ENCODE results near the gene ARFRP1.

The ARFRP1 gene

DNA sequence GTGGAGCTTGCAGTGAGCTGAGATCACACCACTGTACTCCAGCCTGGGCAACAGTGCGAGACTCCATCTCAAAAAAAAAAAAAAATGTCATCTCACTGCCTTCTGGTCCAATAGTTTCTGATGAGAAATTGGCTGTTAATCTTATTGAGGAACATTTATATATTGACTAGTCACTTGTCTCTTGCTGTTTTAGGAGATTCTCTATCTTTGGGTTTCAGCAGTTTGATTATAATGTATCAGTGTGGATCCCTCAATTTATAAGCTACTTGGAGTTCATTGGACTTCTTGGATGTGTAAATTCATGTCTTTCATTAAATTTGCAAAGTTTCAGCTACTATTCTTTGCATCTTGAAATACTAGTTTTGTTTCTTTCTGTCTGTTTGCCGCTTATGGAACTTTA is 11.2 kb upstream of the ARFRP1 start:
- DNase-seq (ENCODE audit: low read depth) = no peak
- TF ChIP-seq, protein P1, sequence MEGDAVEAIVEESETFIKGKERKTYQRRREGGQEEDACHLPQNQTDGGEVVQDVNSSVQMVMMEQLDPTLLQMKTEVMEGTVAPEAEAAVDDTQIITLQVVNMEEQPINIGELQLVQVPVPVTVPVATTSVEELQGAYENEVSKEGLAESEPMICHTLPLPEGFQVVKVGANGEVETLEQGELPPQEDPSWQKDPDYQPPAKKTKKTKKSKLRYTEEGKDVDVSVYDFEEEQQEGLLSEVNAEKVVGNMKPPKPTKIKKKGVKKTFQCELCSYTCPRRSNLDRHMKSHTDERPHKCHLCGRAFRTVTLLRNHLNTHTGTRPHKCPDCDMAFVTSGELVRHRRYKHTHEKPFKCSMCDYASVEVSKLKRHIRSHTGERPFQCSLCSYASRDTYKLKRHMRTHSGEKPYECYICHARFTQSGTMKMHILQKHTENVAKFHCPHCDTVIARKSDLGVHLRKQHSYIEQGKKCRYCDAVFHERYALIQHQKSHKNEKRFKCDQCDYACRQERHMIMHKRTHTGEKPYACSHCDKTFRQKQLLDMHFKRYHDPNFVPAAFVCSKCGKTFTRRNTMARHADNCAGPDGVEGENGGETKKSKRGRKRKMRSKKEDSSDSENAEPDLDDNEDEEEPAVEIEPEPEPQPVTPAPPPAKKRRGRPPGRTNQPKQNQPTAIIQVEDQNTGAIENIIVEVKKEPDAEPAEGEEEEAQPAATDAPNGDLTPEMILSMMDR (IDR thresholded peaks at IDR 0.05; ENCODE audit: insufficient read depth, low read depth, low read length, missing control alignments) = no peak
- no peak overlapping the region for H3K4me3 ChIP-seq (ENCODE audit: low read length)

DNA sequence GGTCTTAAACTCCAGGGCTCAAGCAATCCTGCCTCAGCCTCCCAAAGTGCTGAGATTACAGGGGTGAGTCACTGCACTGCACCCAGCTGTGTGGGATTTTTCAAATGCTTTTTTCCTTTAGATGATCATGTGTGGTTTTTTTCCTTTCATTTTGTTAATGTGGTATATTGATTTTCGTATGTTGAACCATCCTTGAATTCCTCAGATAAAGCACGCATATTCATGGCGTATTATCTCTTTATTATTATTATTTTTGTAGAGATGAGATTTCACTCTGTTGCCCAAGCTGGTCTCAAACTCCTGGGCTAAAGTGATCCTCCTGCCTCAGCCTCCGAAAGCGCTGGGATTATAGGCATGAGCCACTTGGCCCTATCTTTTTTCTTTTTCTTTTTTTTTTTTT is 7.1 kb upstream of the ARFRP1 start:
- TF ChIP-seq, protein P1 (IDR thresholded peaks at IDR 0.05; ENCODE audit: insufficient read depth, low read depth, low read length, missing control alignments) = no peak
- DNase-seq (ENCODE audit: low read depth) = no peak
- H3K4me3 ChIP-seq (ENCODE audit: low read length) = no peak overlapping the region

DNA sequence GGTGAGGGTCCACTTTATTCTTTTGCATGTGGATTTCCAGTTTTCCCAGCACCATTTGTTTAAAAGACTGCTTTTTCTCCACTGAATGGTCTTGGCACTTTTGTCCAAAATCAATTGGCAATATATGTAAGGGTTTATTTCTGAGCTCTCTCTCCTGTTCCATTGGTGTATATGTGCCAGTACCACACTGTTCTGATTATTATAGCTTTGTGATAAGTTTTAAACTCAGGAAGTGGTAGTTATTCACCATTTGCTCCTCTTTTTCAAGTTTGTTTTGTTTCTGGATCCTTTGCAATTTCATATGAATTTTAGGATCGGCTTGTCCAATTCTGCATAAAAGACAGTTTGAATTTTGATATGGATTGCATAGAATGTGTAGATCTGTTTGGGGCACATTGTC is 4.4 kb upstream of the ARFRP1 start:
- no peak for DNase-seq (ENCODE audit: low read depth)
- TF ChIP-seq, protein P1 (IDR thresholded peaks at IDR 0.05; ENCODE audit: insufficient read depth, low read depth, low read length, missing control alignments) = no peak
- no peak overlapping the region for H3K4me3 ChIP-seq (ENCODE audit: low read length)

DNA sequence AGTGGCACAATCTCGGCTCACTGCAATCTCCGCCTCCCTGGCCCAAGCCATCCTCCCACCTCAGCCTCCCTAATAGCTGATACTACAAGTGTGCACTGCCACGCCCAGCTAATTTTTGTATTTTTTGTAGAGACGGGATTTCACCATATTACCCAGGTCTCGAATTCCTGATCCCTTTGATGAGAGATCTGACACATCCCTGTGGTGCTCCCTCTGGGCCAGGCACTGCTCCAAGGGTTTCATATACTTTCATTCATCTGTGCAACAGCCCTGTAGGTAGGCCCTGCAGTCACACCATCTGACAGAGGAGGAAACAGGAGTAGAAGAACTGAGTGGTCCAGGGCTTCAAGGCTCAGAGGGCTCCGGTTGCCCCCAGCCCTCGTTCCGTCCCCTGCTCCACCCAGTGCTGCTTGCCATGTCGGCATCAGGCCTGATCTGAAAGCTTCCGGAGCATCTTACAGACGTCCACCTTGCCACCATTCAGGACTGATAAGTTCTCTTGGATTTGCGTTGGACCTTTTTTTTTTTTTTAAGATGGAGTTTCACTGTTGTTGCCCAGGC is 3.4 kb upstream of the ARFRP1 start:
- H3K4me3 ChIP-seq (ENCODE audit: low read length) = no peak overlapping the region
- no peak for DNase-seq (ENCODE audit: low read depth)
- TF ChIP-seq, protein P1 (IDR thresholded peaks at IDR 0.05; ENCODE audit: insufficient read depth, low read depth, low read length, missing control alignments) = no peak

DNA sequence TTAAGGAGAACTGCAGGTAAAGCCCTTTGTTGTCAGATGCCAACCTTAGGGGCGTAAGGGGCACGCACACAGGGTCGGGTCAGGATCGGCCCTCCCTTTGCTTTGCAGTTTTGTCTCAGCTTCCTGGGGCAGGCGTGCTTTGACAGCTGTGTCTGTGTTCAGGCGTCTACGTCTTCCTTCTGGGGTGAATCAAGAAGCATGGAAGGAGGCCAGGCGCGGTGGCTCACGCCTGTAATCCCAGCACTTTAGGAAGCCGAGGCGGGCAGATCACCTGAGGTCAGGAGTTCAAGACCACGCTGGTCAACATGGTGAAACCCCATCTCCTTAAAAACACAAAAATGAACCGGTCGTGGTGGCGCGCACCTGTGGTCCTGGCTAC is 1.4 kb upstream of the ARFRP1 start:
- no peak for DNase-seq (ENCODE audit: low read depth)
- peak overlapping the region; percentile 74 for H3K4me3 ChIP-seq (ENCODE audit: low read length)
- TF ChIP-seq, protein P1 (IDR thresholded peaks at IDR 0.05; ENCODE audit: insufficient read depth, low read depth, low read length, missing control alignments) = no peak

DNA sequence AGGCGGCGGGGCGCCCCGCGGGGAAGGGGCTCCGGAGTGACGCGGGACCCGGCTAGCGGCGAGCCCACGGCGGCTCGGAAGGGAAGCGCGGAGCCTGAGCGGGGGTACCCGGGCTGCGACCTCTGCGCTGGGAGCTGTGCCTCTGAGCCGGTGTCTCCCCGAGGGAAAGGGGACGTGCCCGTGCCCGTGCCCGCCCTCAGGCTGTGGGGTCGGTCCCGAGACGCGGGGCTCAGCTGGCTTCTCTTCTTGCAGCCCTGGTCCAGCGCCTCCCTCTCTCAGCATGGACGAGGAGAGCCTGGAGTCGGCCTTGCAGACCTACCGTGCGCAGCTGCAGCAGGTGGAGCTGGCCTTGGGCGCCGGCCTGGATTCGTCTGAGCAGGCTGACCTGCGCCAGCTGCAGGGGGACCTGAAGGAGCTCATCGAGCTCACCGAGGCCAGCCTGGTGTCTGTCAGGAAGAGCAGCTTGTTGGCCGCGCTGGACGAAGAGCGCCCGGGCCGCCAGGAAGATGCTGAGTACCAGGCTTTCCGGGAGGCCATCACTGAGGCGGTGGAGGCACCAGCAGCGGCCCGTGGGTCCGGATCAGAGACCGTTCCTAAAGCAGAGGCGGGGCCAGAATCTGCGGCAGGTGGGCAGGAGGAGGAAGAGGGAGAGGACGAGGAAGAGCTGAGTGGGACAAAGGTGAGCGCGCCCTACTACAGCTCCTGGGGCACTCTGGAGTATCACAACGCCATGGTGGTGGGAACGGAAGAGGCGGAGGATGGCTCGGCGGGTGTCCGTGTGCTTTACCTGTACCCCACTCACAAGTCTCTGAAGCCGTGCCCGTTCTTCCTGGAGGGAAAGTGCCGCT is 749 bp upstream of the ARFRP1 start:
- TF ChIP-seq, protein P1 (IDR thresholded peaks at IDR 0.05; ENCODE audit: insufficient read depth, low read depth, low read length, missing control alignments) = no peak
- H3K4me3 ChIP-seq (ENCODE audit: low read length) = peak overlapping the region; percentile 74
- DNase-seq (ENCODE audit: low read depth) = peak; percentile 35

All from epithelial cell of esophagus (primary cell).